ENCODE data around the gene ADAM33. TPM values are rescaled to one million over a fixed set of nuclear protein-coding genes. Genes with fewer than 3 reads are reported as not detected.
A peak's percentile ranks its signal among the peaks of the same experiment; 100 is the strongest.

ADAM33 gene
- total RNA-seq, 1 donor, result 11.2 TPM

GRCh38 chr20:3680701-3681351 is 984 bp downstream of the ADAM33 start:
- peak overlapping the region; percentile 67 for H3K4me3 ChIP-seq (ENCODE audit: insufficient read depth, low read length)
- H3K4me1 ChIP-seq (ENCODE audit: insufficient read depth, low read length), result peaks cover 10% of the 10 kb centered on the region
- peaks cover 15% of the 10 kb centered on the region for H3K27me3 ChIP-seq (ENCODE audit: insufficient read depth, low read length)
- H3K79me2 ChIP-seq (ENCODE audit: insufficient read depth, low read length), result no peaks in the 10 kb centered on the region
- no peak for DNase-seq (ENCODE audit: insufficient read length, low spot score, missing footprints)
- no peaks in the 10 kb centered on the region for H4K20me1 ChIP-seq (ENCODE audit: insufficient read depth, low read length)
- H3K27ac ChIP-seq (ENCODE audit: low read depth, low read length), result no peak overlapping the region
- no peaks in the 10 kb centered on the region for H3K36me3 ChIP-seq (ENCODE audit: insufficient read depth, low read length)
- peak overlapping the region; percentile 71 for H3K4me2 ChIP-seq (ENCODE audit: insufficient read depth, low read length)
- no peak for TF ChIP-seq CTCF (IDR thresholded peaks at IDR 0.05; ENCODE audit: extremely low read depth, low read depth, low read length)
- no peaks in the 10 kb centered on the region for H3K9me3 ChIP-seq (ENCODE audit: low read depth, low read length)
- no peak overlapping the region for H2AFZ ChIP-seq (ENCODE audit: low read length)

GRCh38 chr20:3679749-3680700 is 1.8 kb downstream of the ADAM33 start:
- H4K20me1 ChIP-seq (ENCODE audit: insufficient read depth, low read length), result no peaks in the 10 kb centered on the region
- no peak for TF ChIP-seq CTCF (IDR thresholded peaks at IDR 0.05; ENCODE audit: extremely low read depth, low read depth, low read length)
- no peaks in the 10 kb centered on the region for H3K9me3 ChIP-seq (ENCODE audit: low read depth, low read length)
- no peaks in the 10 kb centered on the region for H3K36me3 ChIP-seq (ENCODE audit: insufficient read depth, low read length)
- H3K4me1 ChIP-seq (ENCODE audit: insufficient read depth, low read length), result peaks cover 10% of the 10 kb centered on the region
- peak overlapping the region; percentile 14 for H2AFZ ChIP-seq (ENCODE audit: low read length)
- DNase-seq (ENCODE audit: insufficient read length, low spot score, missing footprints), result peak; percentile 98
- no peaks in the 10 kb centered on the region for H3K79me2 ChIP-seq (ENCODE audit: insufficient read depth, low read length)
- peak overlapping the region; percentile 4 for H3K4me2 ChIP-seq (ENCODE audit: insufficient read depth, low read length)
- H3K27me3 ChIP-seq (ENCODE audit: insufficient read depth, low read length), result peaks cover 21% of the 10 kb centered on the region
- H3K4me3 ChIP-seq (ENCODE audit: insufficient read depth, low read length), result peak overlapping the region; percentile 20
- H3K27ac ChIP-seq (ENCODE audit: low read depth, low read length), result no peak overlapping the region

- no peak overlapping the region for H3K4me3 ChIP-seq (ENCODE audit: insufficient read depth, low read length)
- DNase-seq (ENCODE audit: insufficient read length, low spot score, missing footprints), result no peak
- peaks cover 22% of the 10 kb centered on the region for H3K27me3 ChIP-seq (ENCODE audit: insufficient read depth, low read length)
- H3K9me3 ChIP-seq (ENCODE audit: low read depth, low read length), result no peaks in the 10 kb centered on the region
- H3K27ac ChIP-seq (ENCODE audit: low read depth, low read length), result no peak overlapping the region
- H2AFZ ChIP-seq (ENCODE audit: low read length), result no peak overlapping the region
- H3K79me2 ChIP-seq (ENCODE audit: insufficient read depth, low read length), result no peaks in the 10 kb centered on the region
- no peaks in the 10 kb centered on the region for H3K36me3 ChIP-seq (ENCODE audit: insufficient read depth, low read length)
- H4K20me1 ChIP-seq (ENCODE audit: insufficient read depth, low read length), result no peaks in the 10 kb centered on the region
- TF ChIP-seq CTCF (IDR thresholded peaks at IDR 0.05; ENCODE audit: extremely low read depth, low read depth, low read length), result no peak
- peaks cover 10% of the 10 kb centered on the region for H3K4me1 ChIP-seq (ENCODE audit: insufficient read depth, low read length)
- H3K4me2 ChIP-seq (ENCODE audit: insufficient read depth, low read length), result no peak overlapping the region
Measured at GRCh38 chr20:3678856-3679720, 2.7 kb downstream of the ADAM33 start.
